GM23338 (cell line): ENCODE measurements around the gene PHF1. TPM values are rescaled to one million over a fixed set of nuclear protein-coding genes. Genes with fewer than 3 reads are reported as not detected.

Experiments
- ATAC-seq: fragments of 200-7000 bp; cut with Tn5 transposase; 3 replicates; pipeline ENCODE4 v1.9.1; 2020
- DNase-seq: peaks from one replicate; pipeline ENCODE4 v3.0.0-alpha.2; 2015; ENCODE audit warnings: low spot score
- H2AFZ ChIP-seq: fragments of 200-600 bp; sonication (generic); 2 replicates; pipeline ENCODE4 v1.8.0; 2016; ENCODE audit warnings: antibody characterized with exemption, mild to moderate bottlenecking, moderate library complexity
- H3F3A ChIP-seq: fragments of 200-600 bp; sonication (generic); replicated peaks from 2 replicates; pipeline ENCODE4 v1.8.0; 2017; ENCODE audit warnings: antibody characterized with exemption, mixed run types, low read depth
- H3K27ac ChIP-seq: fragments of 200-600 bp; sonication (generic); 2 replicates; pipeline ENCODE4 v1.6.1; 2016; ENCODE audit warnings: low read depth
- H3K27me3 ChIP-seq: fragments of 200-600 bp; sonication (generic); 2 replicates; pipeline ENCODE4 v1.8.0; 2016; ENCODE audit warnings: mild to moderate bottlenecking, mixed run types, moderate library complexity; ENCODE audit not compliant: insufficient read depth
- H3K36me3 ChIP-seq: fragments of 200-600 bp; sonication (generic); 2 replicates; pipeline ENCODE4 v1.8.0; 2016; ENCODE audit warnings: mild to moderate bottlenecking; ENCODE audit not compliant: insufficient read depth
- H3K4me1 ChIP-seq: fragments of 200-600 bp; sonication (generic); 2 replicates; pipeline ENCODE4 v1.8.0; 2016; ENCODE audit warnings: mild to moderate bottlenecking, moderate library complexity; ENCODE audit not compliant: insufficient read depth
- H3K4me2 ChIP-seq: fragments of 200-600 bp; sonication (generic); 2 replicates; pipeline ENCODE4 v1.7.1; 2017; ENCODE audit warnings: mixed run types
- H3K4me3 ChIP-seq: fragments of 200-600 bp; sonication (generic); 2 replicates; pipeline ENCODE4 v1.6.1; 2016; ENCODE audit warnings: mixed run types
- H3K79me2 ChIP-seq: fragments of 200-600 bp; sonication (generic); replicated peaks from 2 replicates; pipeline ENCODE4 v1.8.0; 2017; ENCODE audit warnings: mild to moderate bottlenecking; ENCODE audit not compliant: insufficient read depth
- H3K9me2 ChIP-seq: fragments of 200-600 bp; sonication (generic); 2 replicates; pipeline ENCODE4 v1.8.0; 2017; ENCODE audit not compliant: insufficient read depth
- H4K20me1 ChIP-seq: fragments of 200-600 bp; sonication (generic); replicated peaks from 2 replicates; pipeline ENCODE4 v1.8.0; 2017; ENCODE audit warnings: mild to moderate bottlenecking; ENCODE audit not compliant: insufficient read depth
- H3K27ac Mint-ChIP-seq: 2 replicates; pipeline ENCODE4 v1.8.0; 2020; ENCODE audit warnings: inconsistent platforms, mild to moderate bottlenecking, moderate library complexity, mixed read lengths
- H3K27me3 Mint-ChIP-seq: 3 replicates; pipeline ENCODE4 v1.8.0; 2022; ENCODE audit warnings: low read depth, mild to moderate bottlenecking, moderate library complexity, mixed read lengths, inconsistent platforms; ENCODE audit not compliant: insufficient read depth, poor library complexity
- H3K36me3 Mint-ChIP-seq: 3 replicates; pipeline ENCODE4 v1.8.0; 2021; ENCODE audit warnings: low read depth, mild to moderate bottlenecking, inconsistent platforms, moderate library complexity, mixed read lengths
- H3K4me1 Mint-ChIP-seq: 3 replicates; pipeline ENCODE4 v1.8.0; 2020; ENCODE audit warnings: mild to moderate bottlenecking, inconsistent platforms, mixed read lengths
- H3K4me3 Mint-ChIP-seq: 3 replicates; pipeline ENCODE4 v1.8.0; 2021; ENCODE audit warnings: moderate library complexity, mild to moderate bottlenecking, inconsistent platforms, mixed read lengths
- H3K9me3 Mint-ChIP-seq: 3 replicates; pipeline ENCODE4 v1.8.0; 2020; ENCODE audit warnings: moderate library complexity, mild to moderate bottlenecking, inconsistent platforms, mixed read lengths
- CREB1 ChIP-seq: fragments of 250-450 bp; sonication (Bioruptor Pico); IDR thresholded peaks from 2 replicates; pipeline ENCODE4 v1.5.0; 2020; ENCODE audit warnings: low read depth, mild to moderate bottlenecking, moderate library complexity
- CTCF ChIP-seq, 2 experiments: fragments of 200-600 bp in 1 of 2; sonication (generic) in 1 of 2; conservative IDR thresholded peaks; 2 replicates each; pipeline versions ENCODE4 v1.5.1 to v1.6.1; 2016 to 2017; ENCODE audit warnings: antibody characterized with exemption in 2 of 2, low read depth in 2 of 2, mild to moderate bottlenecking in 2 of 2, moderate library complexity in 1 of 2
- EZH2 ChIP-seq: fragments of 200-600 bp; sonication (generic); IDR thresholded peaks from one replicate; pipeline ENCODE4 v1.8.0; 2017; ENCODE audit warnings: antibody characterized with exemption, mild to moderate bottlenecking, low read depth; ENCODE audit not compliant: unreplicated experiment
- JUNB ChIP-seq: IDR thresholded peaks from one replicate; pipeline ENCODE4 v1.6.1; 2016; ENCODE audit warnings: antibody characterized with exemption; ENCODE audit not compliant: unreplicated experiment
- NANOG ChIP-seq: IDR thresholded peaks from 2 replicates; pipeline ENCODE4 v1.6.1; 2016; ENCODE audit warnings: antibody characterized with exemption, borderline replicate concordance
- REST ChIP-seq: IDR thresholded peaks from one replicate; pipeline ENCODE4 v1.6.1; 2018; ENCODE audit warnings: antibody characterized with exemption; ENCODE audit not compliant: unreplicated experiment
- STAT1 ChIP-seq: IDR thresholded peaks from one replicate; pipeline ENCODE4 v1.6.1; 2016; ENCODE audit warnings: antibody characterized with exemption; ENCODE audit not compliant: unreplicated experiment
- ZNF114 ChIP-seq: fragments of 250-450 bp; sonication (Bioruptor Pico); IDR thresholded peaks from 2 replicates; pipeline ENCODE4 v1.5.0; 2020; ENCODE audit warnings: mild to moderate bottlenecking, moderate library complexity
- ZNF331 ChIP-seq: fragments of 250-450 bp; sonication (Bioruptor Pico); IDR thresholded peaks from 2 replicates; pipeline ENCODE4 v1.5.0; 2020; ENCODE audit warnings: low read depth, mild to moderate bottlenecking, moderate library complexity
- polyA plus RNA-seq: library from polyadenylated mRNA; unstranded; fragments of >200 nt; fragmentation: Nextera tagmentation; extraction: Ambion mirVana; gene quantifications from 2 replicates; pipeline ENCODE4 v1.2.1, GENCODE V29; 2016
- total RNA-seq: library from RNA; depleted of rRNA; stranded (reverse); fragments of >200 nt; shearing (Covaris generic); gene quantifications from 2 replicates; pipeline ENCODE4 v1.2.3, GENCODE V29; 2014
- TF ChIP-seq, protein P1 (sequence below): IDR thresholded peaks from 2 replicates; pipeline ENCODE4 v1.6.1; 2016; ENCODE audit warnings: antibody characterized with exemption

PHF1 gene
- total and polyA plus RNA-seq, 2 experiments from 2014 or later = 29.4 to 46.7 TPM

DNA sequence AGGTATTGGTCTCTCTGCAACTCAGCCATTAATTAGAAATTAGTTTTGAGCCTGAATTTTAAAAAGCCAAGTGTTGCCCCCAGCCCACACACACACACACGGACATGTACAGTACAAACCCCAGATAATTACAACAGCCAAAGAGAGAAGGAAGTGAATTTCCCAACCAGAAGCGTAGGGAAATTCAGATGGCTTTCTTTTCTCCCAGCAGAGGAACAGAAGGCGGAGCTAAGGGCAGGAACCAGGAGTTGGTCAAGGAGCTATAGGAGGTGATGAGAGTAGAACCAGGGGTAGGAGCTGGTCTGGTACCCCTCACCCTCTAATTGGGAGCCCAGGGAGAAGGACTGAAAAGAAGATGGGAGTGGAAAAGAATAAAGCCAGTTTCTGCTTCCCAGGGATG lies 39.6 kb downstream of the PHF1 start:
- Histone ChIP-seq H3K27ac (no peak overlapping the region), H3K9me2 (no peaks in the 10 kb centered on the region), H3K4me3 (no peak overlapping the region), H3K4me1 (peaks cover 4% of the 10 kb centered on the region; the same call in 1 of the 2 replicates), H3K36me3 (peaks cover 17% of the 10 kb centered on the region), H3K27me3 (no peaks in the 10 kb centered on the region), H3K4me2 (no peak overlapping the region), H4K20me1 (peaks cover 2% of the 10 kb centered on the region), H3K79me2 (peaks cover 8% of the 10 kb centered on the region), H2AFZ (no peak overlapping the region), H3F3A (peaks cover 13% of the 10 kb centered on the region)
- no peak for TF ChIP-seq ZNF331 (CRISPR knock-in tag)
- TF ChIP-seq CREB1 (CRISPR knock-in tag) = no peak
- TF ChIP-seq, protein P1, sequence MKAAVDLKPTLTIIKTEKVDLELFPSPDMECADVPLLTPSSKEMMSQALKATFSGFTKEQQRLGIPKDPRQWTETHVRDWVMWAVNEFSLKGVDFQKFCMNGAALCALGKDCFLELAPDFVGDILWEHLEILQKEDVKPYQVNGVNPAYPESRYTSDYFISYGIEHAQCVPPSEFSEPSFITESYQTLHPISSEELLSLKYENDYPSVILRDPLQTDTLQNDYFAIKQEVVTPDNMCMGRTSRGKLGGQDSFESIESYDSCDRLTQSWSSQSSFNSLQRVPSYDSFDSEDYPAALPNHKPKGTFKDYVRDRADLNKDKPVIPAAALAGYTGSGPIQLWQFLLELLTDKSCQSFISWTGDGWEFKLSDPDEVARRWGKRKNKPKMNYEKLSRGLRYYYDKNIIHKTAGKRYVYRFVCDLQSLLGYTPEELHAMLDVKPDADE = no peak
- no peak for TF ChIP-seq STAT1
- Mint-ChIP-seq H3K4me1 (peaks cover 29% of the 10 kb centered on the region), H3K36me3 (peaks cover 78% of the 10 kb centered on the region), H3K27ac (no peak overlapping the region), H3K9me3 (peaks cover 7% of the 10 kb centered on the region; the same call in 2 of the 3 replicates), H3K27me3 (peaks cover 32% of the 10 kb centered on the region), H3K4me3 (no peak overlapping the region; the same call in 2 of the 3 replicates)
- no peak for DNase-seq
- no peak for ATAC-seq

- H3K27ac ChIP-seq = no peak overlapping the region
- TF ChIP-seq JUNB (no peak), ZNF331 (CRISPR knock-in tag) (no peak), REST (no peak), EZH2 (no peak), ZNF114 (CRISPR knock-in tag) (no peak), CTCF (conservative IDR thresholded peaks at IDR 0.05; ENCODE audit: low read depth in 2 of 2) (no peak), NANOG (no peak), STAT1 (no peak)
Measured at GRCh38 chr6:33451606-33452005, 40.8 kb downstream of the PHF1 start.

More at GRCh38 chr6:33451606-33452005, 40.8 kb downstream of the PHF1 start:
- Histone ChIP-seq H3K9me2 (no peaks in the 10 kb centered on the region), H3K4me3 (no peak overlapping the region), H3K4me1 (peaks cover 4% of the 10 kb centered on the region; the same call in 1 of the 2 replicates), H4K20me1 (no peaks in the 10 kb centered on the region; the same call in 1 of the 2 replicates), H3K36me3 (peaks cover 12% of the 10 kb centered on the region), H3K27me3 (no peaks in the 10 kb centered on the region), H3K4me2 (no peak overlapping the region), H2AFZ (no peak overlapping the region), H3K79me2 (peaks cover 14% of the 10 kb centered on the region), H3F3A (peaks cover 13% of the 10 kb centered on the region)
- DNase-seq (no peak), ATAC-seq (no peak)
- Mint-ChIP-seq H3K4me3 (no peak overlapping the region), H3K36me3 (peaks cover 78% of the 10 kb centered on the region), H3K4me1 (peaks cover 30% of the 10 kb centered on the region), H3K27me3 (peaks cover 34% of the 10 kb centered on the region), H3K9me3 (peaks cover 7% of the 10 kb centered on the region; the same call in 2 of the 3 replicates), H3K27ac (no peak overlapping the region)
